Smooth muscle cell (in vitro differentiated cells): ENCODE data around the gene PRKCB. TPM values are rescaled to one million over a fixed set of nuclear protein-coding genes. Genes with fewer than 3 reads are reported as not detected.

Experiments
- DNase-seq: peaks from one replicate; lab custom pipeline; 2025; ENCODE audit not compliant: unreplicated experiment; lab: John Stamatoyannopoulos, UW
- H2AFZ ChIP-seq: fragments of 200-600 bp; sonication (generic); 2 replicates; pipeline ENCODE4 v1.6.0; 2016; ENCODE audit warnings: antibody characterized with exemption, low read depth, mild to moderate bottlenecking
- H3F3A ChIP-seq: fragments of 200-600 bp; sonication (generic); 2 replicates; pipeline ENCODE4 v1.6.0; 2017; ENCODE audit warnings: antibody characterized with exemption, low read depth
- H3K27ac ChIP-seq: fragments of 200-600 bp; sonication (generic); 2 replicates; pipeline ENCODE4 v1.5.1; 2016; ENCODE audit warnings: low read depth, mild to moderate bottlenecking
- H3K27me3 ChIP-seq: fragments of 200-600 bp; sonication (generic); 2 replicates; pipeline ENCODE4 v1.6.1; 2016; ENCODE audit warnings: low read depth, mild to moderate bottlenecking
- H3K36me3 ChIP-seq: fragments of 200-600 bp; sonication (generic); 2 replicates; pipeline ENCODE4 v1.5.1; 2016; ENCODE audit warnings: low read depth
- H3K4me1 ChIP-seq: fragments of 200-600 bp; sonication (generic); 2 replicates; pipeline ENCODE4 v1.5.1; 2016; ENCODE audit warnings: low read depth
- H3K4me2 ChIP-seq: fragments of 200-600 bp; sonication (generic); 2 replicates; pipeline ENCODE4 v1.6.0; 2016; ENCODE audit warnings: mild to moderate bottlenecking
- H3K4me3 ChIP-seq: fragments of 200-600 bp; sonication (generic); 2 replicates; pipeline ENCODE4 v1.5.1; 2016; ENCODE audit warnings: mild to moderate bottlenecking
- H3K79me2 ChIP-seq: fragments of 200-600 bp; sonication (generic); 2 replicates; pipeline ENCODE4 v1.6.0; 2016; ENCODE audit warnings: low read depth, mild to moderate bottlenecking
- H3K9ac ChIP-seq: fragments of 200-600 bp; sonication (generic); 2 replicates; pipeline ENCODE4 v1.6.0; 2016; ENCODE audit warnings: low read depth
- H3K9me3 ChIP-seq: fragments of 200-600 bp; sonication (generic); replicated peaks from 2 replicates; pipeline ENCODE4 v1.5.1; 2016; ENCODE audit warnings: low read depth
- H4K20me1 ChIP-seq: fragments of 200-600 bp; sonication (generic); 2 replicates; pipeline ENCODE4 v1.6.0; 2016; ENCODE audit warnings: low read depth
- WGBS: methylation state at CpG from one replicate; pipeline ENCODE4 v1.1.7; 2016; ENCODE audit warnings: low lambda C conversion rate; 5-methylcytosine and 5-hydroxymethylcytosine counted together
- polyA plus RNA-seq: library from polyadenylated mRNA; unstranded; fragments of >200 nt; fragmentation: Nextera tagmentation; extraction: Ambion mirVana; gene quantifications from 2 replicates; pipeline ENCODE4 v1.2.1, GENCODE V29; 2016
- total RNA-seq: library from RNA; depleted of rRNA; stranded (reverse); fragments of >200 nt; gene quantifications from 2 replicates; pipeline ENCODE4 v1.2.3, GENCODE V29; 2014
- TF ChIP-seq, protein P1 (sequence below): fragments of 200-600 bp; sonication (generic); IDR thresholded peaks from 2 replicates; pipeline ENCODE4 v1.5.1; 2017; ENCODE audit warnings: borderline replicate concordance, mild to moderate bottlenecking, antibody characterized with exemption; ENCODE audit not compliant: insufficient read depth, poor library complexity, severe bottlenecking

Gene PRKCB
- total and polyA plus RNA-seq, 2 experiments from 2014 or later = 0.36 TPM; not detected in 1

- Histone ChIP-seq H3K4me2 (no peak overlapping the region), H4K20me1 (no peaks in the 10 kb centered on the region), H3K27ac (no peak overlapping the region), H3K4me1 (peaks cover 16% of the 10 kb centered on the region), H3K9ac (no peak overlapping the region), H3F3A (peaks cover 9% of the 10 kb centered on the region), H3K27me3 (no peaks in the 10 kb centered on the region), H3K79me2 (no peaks in the 10 kb centered on the region), H3K4me3 (no peak overlapping the region), H2AFZ (no peak overlapping the region), H3K36me3 (no peaks in the 10 kb centered on the region), H3K9me3 (no peaks in the 10 kb centered on the region)
- no peak for DNase-seq
- 63% methylated on average over 8 of the region's 8 CpGs for WGBS
- TF ChIP-seq, protein P1, sequence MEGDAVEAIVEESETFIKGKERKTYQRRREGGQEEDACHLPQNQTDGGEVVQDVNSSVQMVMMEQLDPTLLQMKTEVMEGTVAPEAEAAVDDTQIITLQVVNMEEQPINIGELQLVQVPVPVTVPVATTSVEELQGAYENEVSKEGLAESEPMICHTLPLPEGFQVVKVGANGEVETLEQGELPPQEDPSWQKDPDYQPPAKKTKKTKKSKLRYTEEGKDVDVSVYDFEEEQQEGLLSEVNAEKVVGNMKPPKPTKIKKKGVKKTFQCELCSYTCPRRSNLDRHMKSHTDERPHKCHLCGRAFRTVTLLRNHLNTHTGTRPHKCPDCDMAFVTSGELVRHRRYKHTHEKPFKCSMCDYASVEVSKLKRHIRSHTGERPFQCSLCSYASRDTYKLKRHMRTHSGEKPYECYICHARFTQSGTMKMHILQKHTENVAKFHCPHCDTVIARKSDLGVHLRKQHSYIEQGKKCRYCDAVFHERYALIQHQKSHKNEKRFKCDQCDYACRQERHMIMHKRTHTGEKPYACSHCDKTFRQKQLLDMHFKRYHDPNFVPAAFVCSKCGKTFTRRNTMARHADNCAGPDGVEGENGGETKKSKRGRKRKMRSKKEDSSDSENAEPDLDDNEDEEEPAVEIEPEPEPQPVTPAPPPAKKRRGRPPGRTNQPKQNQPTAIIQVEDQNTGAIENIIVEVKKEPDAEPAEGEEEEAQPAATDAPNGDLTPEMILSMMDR = no peak
Measured at GRCh38 chr16:23902748-23903414, 67.1 kb downstream of the PRKCB start.

- Histone ChIP-seq H3K4me3 (no peak overlapping the region), H2AFZ (peak overlapping the region; percentile 80), H3K4me1 (peaks cover 16% of the 10 kb centered on the region), H3K4me2 (peak overlapping the region; percentile 27), H3K9ac (no peak overlapping the region), H3F3A (peaks cover 9% of the 10 kb centered on the region), H3K27ac (peak overlapping the region; percentile 59), H3K9me3 (no peaks in the 10 kb centered on the region), H4K20me1 (no peaks in the 10 kb centered on the region), H3K79me2 (no peaks in the 10 kb centered on the region), H3K36me3 (no peaks in the 10 kb centered on the region), H3K27me3 (no peaks in the 10 kb centered on the region)
- TF ChIP-seq, protein P1 = no peak
- peak; percentile 8 for DNase-seq
- WGBS = 3% methylated on average over 8 of the region's 8 CpGs
Measured at GRCh38 chr16:23905027-23905426, 69.2 kb downstream of the PRKCB start.

DNA sequence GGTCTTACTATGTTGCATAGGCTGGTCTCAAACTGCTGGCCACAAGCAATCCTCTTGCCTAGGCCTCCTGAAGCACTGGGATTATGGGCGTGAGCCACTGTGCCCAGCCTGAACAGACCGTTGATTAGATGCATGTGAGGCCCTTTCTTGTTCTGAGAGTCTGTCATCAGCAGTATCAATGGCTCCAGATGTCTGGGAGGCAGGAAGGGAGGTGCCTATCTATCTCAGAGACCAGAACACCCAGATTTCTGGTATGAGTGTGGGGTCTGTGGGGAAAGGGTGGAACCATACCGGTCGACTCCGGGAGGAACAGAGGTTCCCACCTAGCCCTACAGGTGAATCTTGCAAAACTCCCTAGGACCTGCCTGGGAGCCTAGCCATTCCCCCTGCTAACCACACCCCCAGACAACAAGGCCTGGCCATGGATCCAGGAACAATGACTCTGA is 71.7 kb downstream of the PRKCB start:
- peaks cover 9% of the 10 kb centered on the region for H3F3A ChIP-seq
- H4K20me1 ChIP-seq = no peaks in the 10 kb centered on the region
- no peaks in the 10 kb centered on the region for H3K36me3 ChIP-seq
- TF ChIP-seq, protein P1 = no peak
- H3K9me3 ChIP-seq = no peaks in the 10 kb centered on the region
- 71% methylated on average over 5 of the region's 5 CpGs for WGBS
- H3K79me2 ChIP-seq = no peaks in the 10 kb centered on the region
- H3K27me3 ChIP-seq = no peaks in the 10 kb centered on the region
- H3K27ac ChIP-seq = no peak overlapping the region
- peaks cover 9% of the 10 kb centered on the region for H3K4me1 ChIP-seq
- no peak overlapping the region for H3K4me3 ChIP-seq
- no peak for DNase-seq
- no peak overlapping the region for H2AFZ ChIP-seq
- H3K4me2 ChIP-seq = no peak overlapping the region
- H3K9ac ChIP-seq = no peak overlapping the region

DNA sequence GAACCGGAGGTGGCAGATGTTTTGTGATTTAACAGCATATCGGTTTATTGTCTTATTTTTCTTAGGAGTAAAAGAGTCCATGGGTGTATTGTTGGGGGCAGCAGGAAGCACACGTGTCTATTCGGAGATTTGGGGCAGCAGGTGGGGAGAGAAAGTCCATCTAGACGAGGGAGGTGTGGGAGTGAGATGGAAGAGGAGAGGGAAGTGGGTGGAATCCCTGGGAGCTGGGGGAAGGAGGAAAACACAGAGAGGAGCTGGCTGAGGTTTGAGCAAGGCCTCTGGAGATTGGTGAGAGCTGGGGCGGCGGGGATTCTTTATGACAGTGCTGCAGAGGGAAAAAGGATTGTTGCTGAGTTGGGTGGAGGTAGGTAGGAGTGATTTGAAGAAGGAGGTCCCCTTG is 72.1 kb downstream of the PRKCB start:
- no peaks in the 10 kb centered on the region for H4K20me1 ChIP-seq
- no peak overlapping the region for H3K9ac ChIP-seq
- H3K27ac ChIP-seq = no peak overlapping the region
- H3K27me3 ChIP-seq = no peaks in the 10 kb centered on the region
- H2AFZ ChIP-seq = no peak overlapping the region
- TF ChIP-seq, protein P1 = no peak
- WGBS = 86% methylated on average over 7 of the region's 7 CpGs
- peaks cover 9% of the 10 kb centered on the region for H3K4me1 ChIP-seq
- H3K4me2 ChIP-seq = no peak overlapping the region
- H3F3A ChIP-seq = peaks cover 9% of the 10 kb centered on the region
- no peak for DNase-seq
- no peaks in the 10 kb centered on the region for H3K79me2 ChIP-seq
- no peaks in the 10 kb centered on the region for H3K9me3 ChIP-seq
- H3K4me3 ChIP-seq = no peak overlapping the region
- no peaks in the 10 kb centered on the region for H3K36me3 ChIP-seq
